Suppressor macrophage treated with lipopolysaccharide for 4 hours (primary cell): ENCODE results near the gene PTGDR2.
A peak's percentile ranks its signal among the peaks of the same experiment; 100 is the strongest.

Source experiments
- DNase-seq: peaks from one replicate; pipeline ENCODE4 v3.0.0-alpha.2; 2020

PTGDR2 gene

GRCh38 chr11:60855726-60856633, at the start of gene PTGDR2:
PTGDR2 (minus strand) TSS chr11:60855950; CDS start chr11:60853722, 2,228 bp downstream.
- DNase-seq, result no peak

GRCh38 chr11:60905047-60905446, 49.3 kb upstream of the PTGDR2 start:
- DNase-seq, result no peak

GRCh38 chr11:60902625-60903024, 46.9 kb upstream of the PTGDR2 start:
- DNase-seq, result no peak

GRCh38 chr11:60900673-60901404, 45.1 kb upstream of the PTGDR2 start:
- no peak for DNase-seq

- no peak for DNase-seq
Observed at GRCh38 chr11:60899977-60900376, 44.2 kb upstream of the PTGDR2 start.

- peak; percentile 71 for DNase-seq
Observed at GRCh38 chr11:60899046-60899936, 43.5 kb upstream of the PTGDR2 start.

- DNase-seq, result no peak
Observed at GRCh38 chr11:60897496-60897895, 41.7 kb upstream of the PTGDR2 start.

- peak; percentile 12 for DNase-seq
Observed at GRCh38 chr11:60895687-60896086, 39.9 kb upstream of the PTGDR2 start.

- DNase-seq, result no peak
Observed at GRCh38 chr11:60891103-60891741, 35.5 kb upstream of the PTGDR2 start.

- no peak for DNase-seq
Observed at GRCh38 chr11:60890696-60891095, 34.9 kb upstream of the PTGDR2 start.

GRCh38 chr11:60889869-60890311, 34.1 kb upstream of the PTGDR2 start:
- DNase-seq, result no peak

GRCh38 chr11:60887556-60887955, 31.8 kb upstream of the PTGDR2 start:
- DNase-seq, result peak; percentile 58

- no peak for DNase-seq
Observed at GRCh38 chr11:60880643-60881282, 25.0 kb upstream of the PTGDR2 start.

GRCh38 chr11:60879971-60880588, 24.3 kb upstream of the PTGDR2 start:
- DNase-seq, result no peak

- DNase-seq, result no peak
Observed at GRCh38 chr11:60879104-60879503, 23.4 kb upstream of the PTGDR2 start.

- no peak for DNase-seq
Observed at GRCh38 chr11:60878245-60879101, 22.7 kb upstream of the PTGDR2 start.

- no peak for DNase-seq
Observed at GRCh38 chr11:60876168-60876485, 20.4 kb upstream of the PTGDR2 start.

- no peak for DNase-seq
Observed at GRCh38 chr11:60875366-60876167, 19.8 kb upstream of the PTGDR2 start.
